Nephron progenitor cell (in vitro differentiated cells): ENCODE data around the gene IL20RA.

Experiments
- DNase-seq: peaks from one replicate; pipeline ENCODE4 v3.0.0; 2021
- H3K27ac Mint-ChIP-seq: 2 replicates; pipeline ENCODE4 v1.8.0; 2021; ENCODE audit warnings: mild to moderate bottlenecking, moderate library complexity, mixed read lengths
- H3K27me3 Mint-ChIP-seq: 2 replicates; pipeline ENCODE4 v1.8.0; 2021; ENCODE audit warnings: mild to moderate bottlenecking, low read depth, mixed read lengths; ENCODE audit not compliant: poor library complexity
- H3K36me3 Mint-ChIP-seq: 2 replicates; pipeline ENCODE4 v1.8.0; 2021; ENCODE audit warnings: low read depth, mixed read lengths
- H3K4me1 Mint-ChIP-seq: 2 replicates; pipeline ENCODE4 v1.8.0; 2021; ENCODE audit warnings: mixed read lengths
- H3K4me3 Mint-ChIP-seq: 2 replicates; pipeline ENCODE4 v1.8.0; 2021; ENCODE audit warnings: mild to moderate bottlenecking, moderate library complexity, mixed read lengths
- H3K9me3 Mint-ChIP-seq: 2 replicates; pipeline ENCODE4 v1.8.0; 2021; ENCODE audit warnings: mild to moderate bottlenecking, moderate library complexity, mixed read lengths
- CTCF ChIP-seq: fragments of 200-600 bp; sonication (generic); IDR thresholded peaks from 2 replicates; pipeline ENCODE4 v1.5.0; 2021; ENCODE audit warnings: antibody characterized with exemption

Gene IL20RA

GRCh38 chr6:137040393-137040792 lies 4.4 kb downstream of the IL20RA start:
- no peak for DNase-seq
- no peak for TF ChIP-seq CTCF
- Mint-ChIP-seq H3K27me3 (peaks cover 50% of the 10 kb centered on the region), H3K27ac (no peak overlapping the region), H3K36me3 (peaks cover 11% of the 10 kb centered on the region), H3K9me3 (peaks cover 27% of the 10 kb centered on the region), H3K4me3 (no peak overlapping the region), H3K4me1 (peaks cover 9% of the 10 kb centered on the region)

GRCh38 chr6:137039010-137039409 lies 5.8 kb downstream of the IL20RA start:
- DNase-seq: no peak
- Mint-ChIP-seq H3K9me3 (peaks cover 27% of the 10 kb centered on the region), H3K27me3 (peaks cover 40% of the 10 kb centered on the region), H3K27ac (no peak overlapping the region), H3K4me1 (peaks cover 9% of the 10 kb centered on the region), H3K36me3 (peaks cover 11% of the 10 kb centered on the region), H3K4me3 (no peak overlapping the region)
- TF ChIP-seq CTCF: no peak

GRCh38 chr6:137036566-137037300 lies 8.0 kb downstream of the IL20RA start:
- Mint-ChIP-seq H3K9me3 (peaks cover 27% of the 10 kb centered on the region), H3K27me3 (peaks cover 18% of the 10 kb centered on the region), H3K4me3 (no peak overlapping the region), H3K4me1 (no peaks in the 10 kb centered on the region), H3K27ac (no peak overlapping the region), H3K36me3 (peaks cover 11% of the 10 kb centered on the region)
- no peak for TF ChIP-seq CTCF
- no peak for DNase-seq

- DNase-seq: no peak
- no peak for TF ChIP-seq CTCF
- Mint-ChIP-seq H3K4me1 (no peaks in the 10 kb centered on the region), H3K36me3 (no peaks in the 10 kb centered on the region), H3K27ac (no peak overlapping the region), H3K9me3 (peaks cover 4% of the 10 kb centered on the region), H3K4me3 (no peak overlapping the region), H3K27me3 (peaks cover 8% of the 10 kb centered on the region)
Observed at GRCh38 chr6:137033828-137034227, 10.9 kb downstream of the IL20RA start.

GRCh38 chr6:137031122-137031521 lies 13.6 kb downstream of the IL20RA start:
- Mint-ChIP-seq H3K4me1 (no peaks in the 10 kb centered on the region), H3K27me3 (no peaks in the 10 kb centered on the region), H3K4me3 (no peak overlapping the region), H3K27ac (no peak overlapping the region), H3K9me3 (peaks cover 4% of the 10 kb centered on the region), H3K36me3 (no peaks in the 10 kb centered on the region)
- no peak for TF ChIP-seq CTCF
- no peak for DNase-seq

- H3K27me3 Mint-ChIP-seq: no peaks in the 10 kb centered on the region
- H3K4me3 Mint-ChIP-seq: no peak overlapping the region
- H3K9me3 Mint-ChIP-seq: peaks cover 4% of the 10 kb centered on the region
- H3K36me3 Mint-ChIP-seq: no peaks in the 10 kb centered on the region
- TF ChIP-seq CTCF: no peak
- H3K27ac Mint-ChIP-seq: no peak overlapping the region
- no peaks in the 10 kb centered on the region for H3K4me1 Mint-ChIP-seq
- DNase-seq: no peak
Observed at GRCh38 chr6:137028912-137029311, 15.9 kb downstream of the IL20RA start.
